ENCODE data around the gene ARPC2. TPM values are rescaled to one million over a fixed set of nuclear protein-coding genes. Genes with fewer than 3 reads are reported as not detected.

Gene ARPC2
- polyA plus RNA-seq, 1 experiment = 666 TPM

GRCh38 chr2:218216336-218216673 lies 684 bp upstream of the ARPC2 start:
- DNase-seq (ENCODE audit: low read depth, low spot score) = no peak
- peaks cover 6% of the 10 kb centered on the region; the same call in 1 of the 2 replicates for H3K9me3 ChIP-seq (ENCODE audit: control insufficient read depth, insufficient read depth, low read length)
- peaks cover 2% of the 10 kb centered on the region for H3K27me3 ChIP-seq (ENCODE audit: control insufficient read depth, insufficient read depth, low read length)
- ChIA-PET POLR2A (interaction anchor here (0.8 kb wide), 1 partner anchor 13 kb away, joined by 5 read pairs; no protein-coding TSS in a partner anchor), CTCF (no interaction called here)
- H3K27ac ChIP-seq (ENCODE audit: low read depth, low read length) = peak overlapping the region; percentile 93
- TF ChIP-seq CTCF (IDR thresholded peaks at IDR 0.05; ENCODE audit: low read depth, low read length) = no peak
- H3K4me3 ChIP-seq (ENCODE audit: low read depth, low read length) = peak overlapping the region; percentile 96

GRCh38 chr2:218217360-218218267 lies 625 bp downstream of the ARPC2 start:
- Histone ChIP-seq H3K9me3 (ENCODE audit: control insufficient read depth, insufficient read depth, low read length) (peaks cover 6% of the 10 kb centered on the region; the same call in 1 of the 2 replicates), H3K4me3 (ENCODE audit: low read depth, low read length) (peak overlapping the region; percentile 96), H3K27me3 (ENCODE audit: control insufficient read depth, insufficient read depth, low read length) (no peaks in the 10 kb centered on the region), H3K27ac (ENCODE audit: low read depth, low read length) (peak overlapping the region; percentile 75)
- ChIA-PET POLR2A (no interaction called here), CTCF (interaction anchor here (1.0 kb wide), 1 partner anchor 12 kb away, joined by 3 read pairs; no protein-coding TSS in a partner anchor)
- no peak for DNase-seq (ENCODE audit: low read depth, low spot score)
- no peak for TF ChIP-seq CTCF (IDR thresholded peaks at IDR 0.05; ENCODE audit: low read depth, low read length)

- no peak for TF ChIP-seq CTCF (IDR thresholded peaks at IDR 0.05; ENCODE audit: low read depth, low read length)
- Histone ChIP-seq H3K27ac (ENCODE audit: low read depth, low read length) (no peak overlapping the region), H3K27me3 (ENCODE audit: control insufficient read depth, insufficient read depth, low read length) (no peaks in the 10 kb centered on the region), H3K4me3 (ENCODE audit: low read depth, low read length) (peak overlapping the region; percentile 96), H3K9me3 (ENCODE audit: control insufficient read depth, insufficient read depth, low read length) (peaks cover 6% of the 10 kb centered on the region; the same call in 1 of the 2 replicates)
- ChIA-PET POLR2A (interaction anchor here (0.5 kb wide), 1 partner anchor 18 kb away, joined by 3 read pairs; no protein-coding TSS in a partner anchor), CTCF (interaction anchor here (1.0 to 1.2 kb wide), 2 partner anchors 11 to 13 kb away, joined by 3 to 4 read pairs; no protein-coding TSS in a partner anchor)
- no peak for DNase-seq (ENCODE audit: low read depth, low spot score)
Observed at GRCh38 chr2:218218268-218219185, 1.5 kb downstream of the ARPC2 start.

GRCh38 chr2:218219934-218220333 lies 2.9 kb downstream of the ARPC2 start:
- DNase-seq (ENCODE audit: low read depth, low spot score) = no peak
- POLR2A ChIA-PET = interaction anchor here (0.7 to 0.9 kb wide), 2 partner anchors 9 to 40 kb away, joined by 3 to 4 read pairs; no protein-coding TSS in a partner anchor
- Histone ChIP-seq H3K27me3 (ENCODE audit: control insufficient read depth, insufficient read depth, low read length) (no peaks in the 10 kb centered on the region), H3K9me3 (ENCODE audit: control insufficient read depth, insufficient read depth, low read length) (peaks cover 6% of the 10 kb centered on the region; the same call in 1 of the 2 replicates), H3K27ac (ENCODE audit: low read depth, low read length) (no peak overlapping the region), H3K4me3 (ENCODE audit: low read depth, low read length) (peak overlapping the region; percentile 41)
- no peak for TF ChIP-seq CTCF (IDR thresholded peaks at IDR 0.05; ENCODE audit: low read depth, low read length)
- CTCF ChIA-PET = interaction anchor here (0.7 to 1.5 kb wide), 3 partner anchors 9 to 11 kb away, joined by 3 to 4 read pairs (median 4); no protein-coding TSS in a partner anchor
